ENCODE measurements around the gene ACP5. TPM values are rescaled to one million over a fixed set of nuclear protein-coding genes. Genes with fewer than 3 reads are reported as not detected.

ACP5 gene
- total RNA-seq: 1.9 TPM in 1 of 2 replicates, not detected in the other

DNA sequence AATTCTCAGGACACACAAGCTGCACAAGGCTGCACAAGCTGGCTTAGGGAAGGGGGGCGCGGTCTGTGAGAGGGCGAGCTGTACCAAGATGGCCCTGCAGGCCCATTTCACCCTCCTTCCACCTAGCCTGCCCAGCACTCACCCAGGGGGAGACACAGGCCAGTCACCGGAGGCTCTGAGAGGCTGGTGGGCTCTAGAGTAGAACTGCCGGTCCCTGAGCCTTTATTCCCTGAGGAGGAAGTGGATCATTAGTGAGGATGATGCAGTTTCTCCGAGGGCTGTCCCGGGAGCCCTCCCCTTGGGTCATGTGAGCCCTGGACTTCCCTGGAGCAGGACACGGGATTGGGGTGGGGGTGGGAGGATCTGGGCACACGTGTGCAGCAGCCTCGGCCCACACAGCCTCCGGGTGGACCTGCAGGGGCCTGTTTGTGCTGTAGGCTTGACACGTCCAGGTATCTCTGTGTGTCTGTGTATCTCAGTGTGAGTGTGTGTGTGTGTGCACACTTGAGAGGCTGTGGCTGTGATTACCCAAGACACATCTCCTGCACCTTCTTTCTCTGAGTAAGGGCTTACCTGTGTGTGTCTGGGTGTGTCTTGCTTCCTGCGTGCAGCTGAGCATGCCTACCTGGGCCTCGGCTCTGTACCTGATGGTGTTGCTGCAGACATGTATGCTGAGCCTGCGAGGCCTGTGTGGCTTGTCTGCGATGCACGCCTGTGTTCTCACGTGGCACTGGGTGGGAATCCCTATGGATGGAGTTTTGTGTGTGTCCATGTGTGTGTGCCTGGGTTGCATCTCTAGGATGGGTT is at the start of gene ACP5:
ACP5 (minus strand) TSS at position 195 of the 807 bp plus-strand sequence. CDS start 328 bp downstream, outside the sequence.

DNA sequence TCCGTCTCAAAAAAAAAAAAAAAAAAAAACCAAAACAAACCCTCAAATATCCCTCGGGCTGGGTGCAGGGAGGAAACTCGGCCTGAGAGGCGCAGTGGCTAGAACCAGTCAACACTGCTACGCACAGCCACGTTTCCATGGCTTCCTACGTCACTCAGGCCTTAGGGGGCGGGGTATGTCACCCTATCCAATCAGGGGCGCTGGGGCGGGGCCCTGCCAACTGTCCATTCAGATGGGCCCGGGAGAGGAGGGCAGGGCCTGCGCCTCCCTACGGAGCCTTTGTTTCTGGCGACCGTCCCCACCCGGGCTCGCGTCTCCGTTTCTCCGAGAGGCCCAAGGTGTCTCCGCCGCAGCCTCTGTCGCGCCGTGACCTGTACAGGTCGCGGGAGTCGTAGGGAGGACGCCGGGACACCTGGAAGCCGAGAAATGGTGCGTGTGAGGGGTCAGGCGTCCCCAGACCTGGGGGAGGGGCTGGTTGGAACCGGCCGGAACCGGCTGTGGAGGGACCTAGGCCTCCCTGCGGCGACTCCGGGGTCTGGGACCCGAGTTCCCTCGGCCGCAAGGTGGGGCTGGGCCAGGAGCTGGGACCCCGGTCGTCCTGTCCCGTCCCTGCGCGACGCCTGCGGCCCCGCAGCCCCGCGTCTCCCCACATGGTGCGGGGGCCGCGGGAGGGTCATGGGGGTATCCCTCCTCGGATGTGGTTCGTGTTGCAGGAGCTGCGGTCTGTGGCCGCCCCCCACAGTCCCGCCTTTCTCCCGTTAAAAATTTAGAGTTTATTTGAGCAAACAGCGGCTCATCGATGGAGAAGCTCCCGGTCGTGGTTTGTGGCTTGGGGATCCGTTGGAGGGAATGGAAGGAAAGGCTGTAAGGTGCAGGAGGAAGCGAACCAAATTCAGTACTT is 20.0 kb upstream of the ACP5 start, which contains the start of gene ZNF627:
ZNF627 (plus strand) TSS at position 282 of the 901 bp plus-strand sequence; CDS start at position 427, 145 bp downstream.

DNA sequence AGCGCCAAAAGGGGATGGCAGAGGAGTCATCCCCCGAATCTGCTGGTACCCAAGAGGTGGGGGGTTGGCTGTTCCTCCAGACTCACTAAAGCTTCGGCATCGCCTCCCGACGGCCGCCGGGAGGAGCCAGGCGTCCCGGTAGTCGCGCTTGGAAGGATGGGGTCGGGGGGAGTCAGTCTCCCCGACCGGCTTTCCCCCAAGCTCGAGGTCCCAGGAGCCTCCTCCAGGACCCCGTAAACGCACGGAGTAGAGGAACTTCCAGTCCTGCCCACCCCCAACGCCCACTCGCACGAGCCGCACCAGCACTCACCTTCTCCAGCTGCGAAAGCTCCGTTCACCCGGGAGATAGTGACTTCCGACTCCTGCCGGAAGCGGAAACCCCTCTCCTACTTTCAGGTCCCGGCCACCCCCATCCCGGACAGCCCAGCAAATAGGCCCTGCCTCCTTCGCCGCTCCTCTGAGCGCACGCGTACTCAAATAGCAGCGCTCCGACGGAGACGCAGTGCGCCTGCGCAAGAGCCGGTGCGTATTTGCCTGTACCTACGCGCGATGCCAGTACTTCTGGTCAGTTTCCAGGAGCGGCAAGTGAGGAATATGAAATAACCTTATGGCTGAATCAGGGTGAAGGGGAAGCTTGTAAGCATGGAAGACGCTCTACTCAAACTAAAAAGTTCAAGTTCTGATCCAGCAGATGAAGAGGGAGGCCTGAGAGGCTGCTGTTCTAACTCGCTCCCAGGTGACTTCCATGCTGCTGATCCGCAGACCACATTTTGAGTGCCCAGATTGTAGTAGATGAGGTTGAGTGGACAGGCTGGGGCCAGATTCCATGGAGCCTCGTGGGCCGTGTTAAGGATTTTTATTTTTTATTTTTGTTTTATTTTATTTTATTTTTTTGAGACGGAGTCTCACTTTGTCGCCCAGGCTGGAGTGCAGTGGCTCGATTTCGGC is 18.3 kb downstream of the ACP5 start, which contains the start of gene ELOF1:
ELOF1 (minus strand) TSS at position 350 of the 948 bp plus-strand sequence. CDS start 4,883 bp downstream, outside the sequence.

DNA sequence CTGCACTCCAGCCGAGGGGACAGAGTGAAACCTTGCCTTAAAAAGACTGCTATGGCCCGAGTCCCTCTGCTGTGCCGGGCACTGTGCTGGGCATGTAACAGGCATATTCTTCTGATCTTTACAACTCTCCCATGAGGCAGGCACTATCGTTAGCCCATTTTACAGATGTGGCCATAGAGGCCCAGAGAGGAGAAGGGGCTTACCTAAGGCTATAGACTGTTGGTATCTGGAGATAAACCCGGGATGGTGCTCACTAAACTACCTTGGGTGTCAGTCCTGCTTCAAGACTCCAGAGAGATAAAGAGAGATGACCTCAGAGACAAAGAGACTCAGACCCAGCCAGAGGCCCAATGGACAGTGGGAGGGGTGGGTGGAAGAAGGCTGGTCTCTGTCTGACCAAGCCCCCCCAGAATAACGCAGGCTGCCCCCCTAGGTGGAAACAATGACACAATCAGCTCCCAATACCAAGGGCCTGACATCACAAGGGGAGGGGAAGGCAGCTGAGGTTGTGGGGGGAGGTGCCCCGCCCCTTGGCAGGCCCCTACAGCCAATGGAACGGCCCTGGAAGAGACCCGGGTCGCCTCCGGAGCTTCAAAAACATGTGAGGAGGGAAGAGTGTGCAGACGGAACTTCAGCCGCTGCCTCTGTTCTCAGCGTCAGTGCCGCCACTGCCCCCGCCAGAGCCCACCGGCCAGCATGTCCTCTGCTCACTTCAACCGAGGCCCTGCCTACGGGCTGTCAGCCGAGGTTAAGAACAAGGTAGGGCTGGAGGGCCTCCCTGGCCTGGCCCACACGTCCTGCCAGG is 39.0 kb downstream of the ACP5 start, which contains the start of gene CNN1:
CNN1 (plus strand) TSS at position 620 of the 805 bp plus-strand sequence; CDS start at position 697, 77 bp downstream.

DNA sequence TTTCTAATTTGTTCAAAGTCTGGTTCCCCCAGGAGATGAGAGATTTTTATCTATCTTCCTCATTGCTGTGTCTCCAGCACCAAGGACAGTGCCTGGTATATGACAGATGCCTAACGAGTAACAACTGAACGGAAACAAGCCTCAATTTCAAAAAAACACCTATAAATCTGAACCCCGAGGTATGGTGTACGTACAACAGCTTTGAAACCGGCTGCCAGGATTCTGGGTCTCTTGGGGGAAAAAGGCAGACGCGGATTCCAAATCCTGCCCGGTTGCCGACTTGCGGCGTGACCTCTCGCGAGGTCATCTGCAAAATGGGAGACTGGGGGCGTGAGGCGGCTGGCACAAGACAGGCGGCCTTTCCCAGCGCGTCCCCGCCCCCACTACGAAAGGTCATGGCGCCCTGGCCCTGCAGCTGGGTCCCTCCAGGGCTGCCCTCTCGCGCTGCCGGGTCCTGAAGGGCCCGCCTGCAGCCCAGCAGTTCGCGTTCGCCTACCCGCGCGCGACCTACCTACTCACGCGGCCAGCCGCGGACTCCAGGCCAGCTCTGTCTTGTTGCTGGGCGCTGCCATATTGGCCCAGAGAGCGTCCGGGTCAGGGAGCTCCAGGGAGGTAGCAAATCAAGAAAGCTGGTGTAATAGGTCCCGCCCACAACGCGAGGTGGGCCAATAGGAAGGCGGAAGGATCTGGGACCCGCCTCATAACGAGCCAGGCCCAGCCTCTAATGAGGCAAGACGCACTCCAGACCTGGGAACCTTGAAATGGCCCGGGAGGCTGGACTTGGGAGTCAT is 48.7 kb downstream of the ACP5 start, which contains the start of gene ECSIT:
ECSIT (minus strand) TSS at position 584 of the 791 bp plus-strand sequence. CDS start 9,964 bp downstream, outside the sequence.

Other genes with a start within 250 kb of the ACP5 start
- 18.2 and 21.1 TPM in 2 replicates for gene RAB3D, start 238.0 kb downstream of the ACP5 start, total RNA-seq
- 221 and 282 TPM in 2 replicates for gene TMEM205, start 231.4 kb downstream of the ACP5 start, total RNA-seq
- gene CCDC159, start 231.1 kb downstream of the ACP5 start, total RNA-seq: 6.2 and 9.4 TPM in 2 replicates
- gene PLPPR2, start 222.2 kb downstream of the ACP5 start, total RNA-seq: 23.4 and 46.5 TPM in 2 replicates
- 1.2 and 4.6 TPM in 2 replicates for gene SWSAP1, start 203.0 kb downstream of the ACP5 start, total RNA-seq
- gene EPOR, start 193.3 kb downstream of the ACP5 start, total RNA-seq: 6.9 and 15.4 TPM in 2 replicates
- under 0.01 and 1.2 TPM in 2 replicates for gene RGL3, start 158.3 kb downstream of the ACP5 start, total RNA-seq
- 0.13 TPM in 1 of 2 replicates, not detected in the other for gene ODAD3, start 142.5 kb downstream of the ACP5 start, total RNA-seq
- gene PRKCSH, start 142.0 kb downstream of the ACP5 start, total RNA-seq: 263 and 309 TPM in 2 replicates
- 0.52 TPM in 1 of 2 replicates, not detected in the other for gene ELAVL3, start 96.6 kb downstream of the ACP5 start, total RNA-seq
- gene ZNF653, start 71.8 kb downstream of the ACP5 start, total RNA-seq: 5.2 and 10.1 TPM in 2 replicates
- gene ECSIT, start 48.5 kb downstream of the ACP5 start, total RNA-seq: 45.4 and 46.0 TPM in 2 replicates
- gene CNN1, start 38.8 kb downstream of the ACP5 start, total RNA-seq: 2.6 and 38.0 TPM in 2 replicates
- 41.0 and 44.6 TPM in 2 replicates for gene ELOF1, start 18.4 kb downstream of the ACP5 start, total RNA-seq
- gene ZNF627, start 19.8 kb upstream of the ACP5 start, total RNA-seq: 14.7 and 16.5 TPM in 2 replicates
- 3.0 and 3.4 TPM in 2 replicates for gene ZNF823, start 161.3 kb upstream of the ACP5 start, total RNA-seq
- gene ZNF441, start 189.4 kb upstream of the ACP5 start, total RNA-seq: 2.1 and 2.5 TPM in 2 replicates
- 0.39 and 1.0 TPM in 2 replicates for gene ZNF491, start 220.9 kb upstream of the ACP5 start, total RNA-seq
- gene ZNF440, start 236.6 kb upstream of the ACP5 start, total RNA-seq: 2.3 and 6.9 TPM in 2 replicates